Esophagus muscularis mucosa (tissue), 4 donors: Measurements from ENCODE around the gene GALNS.

Experiments
- EP300 ChIP-seq: sonication (generic); formaldehyde crosslinking; IDR thresholded peaks from one replicate; pipeline ENCODE4 v1.6.1; 2017; ENCODE audit warnings: antibody characterized with exemption
- POLR2A ChIP-seq: fragments of 450-650 bp; IDR thresholded peaks from one replicate; pipeline ENCODE4 v1.6.1; 2017; ENCODE audit warnings: antibody characterized with exemption, moderate library complexity, mild to moderate bottlenecking, low read depth
- TF ChIP-seq, protein P1 (sequence below), 3 experiments: fragments of 200-600 bp in 2 of 3; fragments of 450-650 bp in 1 of 3; sonication (generic) in 2 of 3; IDR thresholded peaks; one replicate each; pipeline ENCODE4 v1.5.1; 2017 to 2019; ENCODE audit warnings: antibody characterized with exemption in 3 of 3, mild to moderate bottlenecking in 2 of 3, moderate library complexity in 1 of 3

DNA sequence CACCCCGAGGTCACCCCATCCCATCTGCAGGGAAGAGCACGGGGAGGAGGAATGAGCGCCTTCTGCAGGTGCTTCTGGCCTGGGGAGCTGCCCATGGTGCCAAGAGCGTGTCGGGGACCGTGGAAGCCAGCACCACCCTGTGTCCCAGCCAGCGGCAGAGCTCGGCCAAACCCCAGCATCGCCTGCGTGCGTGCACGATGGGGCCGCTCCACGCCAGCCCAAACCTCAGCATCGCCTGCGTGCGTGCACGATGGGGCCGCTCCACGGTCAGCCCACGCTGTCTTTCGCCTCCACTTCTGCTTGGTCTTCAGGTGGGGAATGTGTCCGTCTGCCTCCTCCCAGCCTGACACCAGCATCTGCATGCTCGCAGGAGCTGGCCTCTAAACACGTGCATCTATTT, 13.9 kb downstream of the GALNS start:
- TF ChIP-seq, protein P1, sequence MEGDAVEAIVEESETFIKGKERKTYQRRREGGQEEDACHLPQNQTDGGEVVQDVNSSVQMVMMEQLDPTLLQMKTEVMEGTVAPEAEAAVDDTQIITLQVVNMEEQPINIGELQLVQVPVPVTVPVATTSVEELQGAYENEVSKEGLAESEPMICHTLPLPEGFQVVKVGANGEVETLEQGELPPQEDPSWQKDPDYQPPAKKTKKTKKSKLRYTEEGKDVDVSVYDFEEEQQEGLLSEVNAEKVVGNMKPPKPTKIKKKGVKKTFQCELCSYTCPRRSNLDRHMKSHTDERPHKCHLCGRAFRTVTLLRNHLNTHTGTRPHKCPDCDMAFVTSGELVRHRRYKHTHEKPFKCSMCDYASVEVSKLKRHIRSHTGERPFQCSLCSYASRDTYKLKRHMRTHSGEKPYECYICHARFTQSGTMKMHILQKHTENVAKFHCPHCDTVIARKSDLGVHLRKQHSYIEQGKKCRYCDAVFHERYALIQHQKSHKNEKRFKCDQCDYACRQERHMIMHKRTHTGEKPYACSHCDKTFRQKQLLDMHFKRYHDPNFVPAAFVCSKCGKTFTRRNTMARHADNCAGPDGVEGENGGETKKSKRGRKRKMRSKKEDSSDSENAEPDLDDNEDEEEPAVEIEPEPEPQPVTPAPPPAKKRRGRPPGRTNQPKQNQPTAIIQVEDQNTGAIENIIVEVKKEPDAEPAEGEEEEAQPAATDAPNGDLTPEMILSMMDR (IDR thresholded peaks at IDR 0.05), result no peak
- TF ChIP-seq POLR2A (no peak), EP300 (no peak)
